ENCODE measurements around the gene TBCB.

Gene TBCB

DNA sequence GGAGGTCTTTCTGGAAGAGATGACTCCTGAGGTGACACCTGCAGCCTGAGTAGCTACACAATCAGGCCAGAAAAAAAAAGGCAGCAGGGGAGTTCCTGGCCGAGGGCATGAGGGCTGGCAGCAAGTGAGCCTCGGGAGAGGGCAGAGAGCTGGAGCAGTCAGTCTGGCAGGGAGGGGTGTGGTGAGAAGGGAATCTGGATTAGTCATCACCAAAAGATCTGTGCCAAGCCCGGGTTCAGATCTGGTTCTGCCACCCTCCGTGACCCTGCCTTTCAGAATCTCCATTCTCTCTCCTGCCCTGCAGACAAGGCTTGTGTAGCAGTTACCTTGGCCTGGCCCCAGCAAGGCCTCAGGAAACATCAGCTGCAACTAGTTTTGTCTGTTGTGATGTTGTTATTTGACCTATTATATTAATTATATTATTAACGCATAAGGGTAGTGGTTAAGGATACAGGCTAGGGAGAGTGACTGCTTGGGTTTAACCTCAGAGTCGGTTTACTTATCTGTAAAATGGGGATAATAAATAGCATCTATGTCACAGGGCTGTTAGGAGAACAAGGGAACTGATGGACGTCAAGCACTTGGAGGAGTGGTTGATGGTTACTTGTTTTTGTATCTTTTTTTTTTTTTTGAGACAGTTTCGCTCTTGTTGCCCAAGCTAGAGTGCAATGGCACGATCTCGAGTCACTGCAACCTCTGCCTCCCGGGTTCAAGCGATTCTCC is 21.9 kb downstream of the TBCB start:
- no peak for DNase-seq (ENCODE audit: low read depth in 2 of 2)

DNA sequence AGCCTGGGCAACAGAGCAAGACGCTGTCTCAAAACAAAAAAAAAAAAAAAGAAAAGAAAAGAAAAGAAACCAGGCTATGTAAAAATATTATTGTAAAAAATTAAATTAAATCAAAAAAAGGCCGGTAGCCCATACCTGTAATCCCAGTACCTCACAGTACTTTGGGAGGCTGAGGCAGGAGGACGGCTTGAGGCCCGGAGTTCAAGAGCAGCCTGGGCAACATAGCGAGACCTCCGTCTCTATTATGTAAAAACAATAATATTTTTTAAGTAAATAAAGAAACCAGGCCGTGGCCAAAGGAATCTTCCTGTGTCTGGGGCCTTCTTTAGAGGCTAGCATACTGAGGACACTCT is 23.8 kb downstream of the TBCB start:
- DNase-seq (ENCODE audit: low read depth in 2 of 2), result no peak

DNA sequence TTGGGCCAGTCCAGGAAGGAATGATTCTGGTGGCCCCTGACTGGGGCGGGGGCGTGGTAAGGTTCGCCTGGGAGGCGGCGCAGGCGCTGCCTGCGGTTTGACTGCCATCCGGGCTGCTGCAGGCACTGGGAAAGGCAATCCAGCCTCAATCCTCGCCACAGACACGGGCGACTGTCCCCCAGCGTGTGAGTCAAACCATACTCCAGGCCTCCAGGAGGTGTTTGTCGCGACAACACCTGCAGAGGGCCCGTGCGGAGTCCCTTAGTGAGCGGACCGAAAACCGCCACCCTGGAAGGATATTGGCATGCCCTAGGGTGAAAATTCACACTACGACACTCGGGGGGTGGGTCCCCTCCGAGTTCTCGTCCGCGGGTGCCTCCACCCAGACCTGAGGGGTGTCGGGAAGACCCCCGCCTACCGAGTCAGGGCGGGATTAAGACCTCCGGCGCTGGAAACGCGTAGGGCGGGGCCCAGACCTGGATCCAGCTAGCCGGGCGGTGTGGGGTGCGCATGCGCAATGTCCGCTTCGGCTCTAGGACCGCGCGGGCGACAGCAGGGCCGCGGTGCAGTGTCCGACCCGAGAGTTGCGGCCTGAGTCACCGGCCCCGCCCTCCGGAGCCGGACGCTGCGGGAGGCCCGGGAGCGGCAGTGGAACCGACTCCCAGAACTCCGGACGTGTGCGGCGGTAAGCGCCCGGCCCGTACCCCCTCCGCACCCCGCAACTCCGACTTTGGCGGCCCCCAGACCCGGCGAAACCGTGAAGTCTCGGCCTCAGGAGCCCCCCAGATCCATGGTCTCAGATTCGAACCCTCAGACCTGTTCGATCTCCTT is 24.4 kb downstream of the TBCB start, which contains the start of gene CAPNS1:
Gene CAPNS1 (plus strand): TSS at position 594 of the 831 bp plus-strand sequence. CDS start 946 bp downstream, outside the sequence.
- DNase-seq (ENCODE audit: low read depth in 2 of 2), result peak; percentile 93 to 95

DNA sequence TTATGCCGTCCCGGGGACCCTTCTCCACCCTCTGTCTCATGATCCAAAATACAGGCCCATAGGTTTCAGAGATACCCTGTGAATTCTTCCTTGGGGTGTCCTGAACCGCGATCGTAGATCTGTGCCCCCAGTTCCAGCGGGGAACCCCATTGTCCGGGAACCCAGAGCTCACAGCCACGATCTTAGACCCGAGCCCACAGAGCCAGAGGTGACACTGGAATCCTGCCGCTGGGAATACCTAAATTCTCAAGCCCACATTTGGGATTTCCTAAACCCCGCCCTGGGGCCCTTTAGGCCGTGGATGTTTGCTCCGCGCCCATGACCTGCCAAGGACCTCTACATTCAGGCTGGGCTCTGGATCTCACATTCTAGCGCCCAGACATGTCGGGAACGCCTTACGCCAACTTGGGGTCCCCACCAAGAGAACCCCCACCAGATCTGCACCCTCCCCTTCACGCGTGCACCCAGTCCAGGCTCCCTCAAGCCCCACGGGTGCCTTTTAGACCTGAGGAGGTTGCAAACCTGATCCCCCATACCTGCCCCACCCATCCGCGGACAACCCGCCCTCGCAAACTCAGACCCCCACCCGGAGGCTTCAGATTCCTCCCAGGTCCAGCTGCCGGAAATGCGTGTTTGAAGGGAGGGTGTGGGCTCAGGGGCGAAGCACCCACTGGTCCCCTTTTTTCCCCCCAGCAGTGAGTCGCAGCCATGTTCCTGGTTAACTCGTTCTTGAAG is 25.2 kb downstream of the TBCB start:
- peak; percentile 14 to 41 for DNase-seq (ENCODE audit: low read depth in 2 of 2)

DNA sequence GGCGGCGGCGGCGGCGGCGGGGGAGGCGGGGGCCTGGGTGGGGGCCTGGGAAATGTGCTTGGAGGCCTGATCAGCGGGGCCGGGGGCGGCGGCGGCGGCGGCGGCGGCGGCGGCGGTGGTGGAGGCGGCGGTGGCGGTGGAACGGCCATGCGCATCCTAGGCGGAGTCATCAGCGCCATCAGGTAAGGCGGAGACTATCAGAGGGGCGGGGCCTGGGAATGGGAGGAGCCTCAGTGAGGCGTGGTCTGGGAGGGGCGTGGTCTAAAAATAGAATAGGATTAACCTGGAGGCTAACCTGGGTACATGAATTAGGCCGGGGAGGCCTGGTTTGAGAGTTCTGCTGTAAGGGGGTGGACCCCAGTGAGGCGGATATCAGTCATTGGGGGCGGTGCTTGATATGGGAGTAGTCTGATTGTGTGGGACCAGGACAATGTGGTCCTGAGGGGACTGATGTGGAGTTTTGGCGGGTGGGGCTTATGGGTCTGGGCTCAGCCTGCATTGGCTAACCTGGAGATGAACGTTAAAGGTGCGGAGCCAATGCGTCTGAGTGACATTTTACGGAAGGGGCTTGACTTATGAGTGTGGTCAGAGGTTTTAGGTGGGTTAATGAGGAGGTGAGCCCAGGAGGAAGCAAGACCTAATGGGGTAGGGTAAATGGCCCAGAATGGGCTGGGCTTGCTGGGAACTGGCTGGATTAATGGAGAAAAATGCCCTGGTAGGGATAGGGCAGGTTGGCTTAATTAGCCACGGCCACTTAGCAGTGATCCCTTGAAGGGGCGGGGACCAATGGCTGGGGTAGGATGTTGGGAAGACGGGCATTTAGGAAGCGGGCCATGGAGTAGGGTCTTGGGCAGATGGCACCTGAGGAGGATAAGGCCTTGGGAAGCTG is 26.0 kb downstream of the TBCB start:
- DNase-seq (ENCODE audit: low read depth in 2 of 2), result peak; percentile 80 to 86

DNA sequence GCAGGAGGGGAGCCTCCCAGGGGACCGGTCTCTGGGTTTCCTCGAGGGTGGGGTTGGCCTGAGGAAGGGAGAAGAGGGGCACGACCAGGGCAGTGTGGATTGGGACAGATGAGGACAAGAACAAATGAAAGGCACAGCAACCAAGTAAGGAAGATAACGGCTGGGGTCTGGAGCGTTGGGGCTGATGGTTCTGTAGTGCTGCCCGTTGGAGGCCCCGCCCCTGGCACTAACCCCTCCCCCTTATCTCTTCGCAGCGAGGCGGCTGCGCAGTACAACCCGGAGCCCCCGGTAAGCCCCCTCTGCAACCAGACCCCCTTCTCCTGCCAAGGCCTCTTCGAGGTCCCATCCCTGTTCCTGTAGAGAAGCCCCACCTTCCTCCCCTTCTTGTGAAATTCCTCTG is 26.8 kb downstream of the TBCB start:
- no peak for DNase-seq (ENCODE audit: low read depth in 2 of 2)

DNA sequence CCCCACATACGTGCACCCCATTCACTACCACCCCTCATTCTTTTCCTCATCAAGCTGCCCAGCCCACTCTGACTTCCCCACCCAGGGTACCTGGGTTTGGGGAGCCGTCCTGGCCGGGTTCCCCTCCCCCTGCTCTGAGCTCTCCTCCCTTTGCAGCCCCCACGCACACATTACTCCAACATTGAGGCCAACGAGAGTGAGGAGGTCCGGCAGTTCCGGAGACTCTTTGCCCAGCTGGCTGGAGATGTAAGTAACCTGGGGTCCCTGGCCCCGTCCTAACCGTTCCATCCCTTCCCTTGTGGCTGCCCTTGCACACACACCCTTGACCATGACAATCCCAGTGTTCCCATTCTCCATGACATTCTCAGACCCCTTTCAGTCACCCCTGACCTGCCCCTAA is 27.2 kb downstream of the TBCB start:
- no peak for DNase-seq (ENCODE audit: low read depth in 2 of 2)

DNA sequence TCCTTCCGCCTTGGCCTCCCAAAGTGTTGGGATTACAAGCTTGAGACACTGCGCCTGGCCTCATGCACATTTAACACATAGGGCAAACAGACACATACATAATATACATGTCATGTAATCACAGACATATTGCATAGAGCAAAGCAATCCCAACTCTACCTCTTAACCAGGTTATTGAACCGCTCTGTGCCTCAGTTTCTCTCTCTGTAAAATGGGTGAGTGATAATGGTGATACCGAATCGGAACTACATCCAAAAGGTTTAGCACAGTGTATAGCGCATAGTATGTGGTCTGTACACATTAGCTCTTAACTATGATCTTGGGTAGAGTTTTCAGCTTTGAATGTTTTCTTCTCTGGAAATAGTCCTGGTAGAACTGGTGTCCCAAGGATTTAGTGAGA is 29.4 kb downstream of the TBCB start:
- no peak for DNase-seq (ENCODE audit: low read depth in 2 of 2)

DNA sequence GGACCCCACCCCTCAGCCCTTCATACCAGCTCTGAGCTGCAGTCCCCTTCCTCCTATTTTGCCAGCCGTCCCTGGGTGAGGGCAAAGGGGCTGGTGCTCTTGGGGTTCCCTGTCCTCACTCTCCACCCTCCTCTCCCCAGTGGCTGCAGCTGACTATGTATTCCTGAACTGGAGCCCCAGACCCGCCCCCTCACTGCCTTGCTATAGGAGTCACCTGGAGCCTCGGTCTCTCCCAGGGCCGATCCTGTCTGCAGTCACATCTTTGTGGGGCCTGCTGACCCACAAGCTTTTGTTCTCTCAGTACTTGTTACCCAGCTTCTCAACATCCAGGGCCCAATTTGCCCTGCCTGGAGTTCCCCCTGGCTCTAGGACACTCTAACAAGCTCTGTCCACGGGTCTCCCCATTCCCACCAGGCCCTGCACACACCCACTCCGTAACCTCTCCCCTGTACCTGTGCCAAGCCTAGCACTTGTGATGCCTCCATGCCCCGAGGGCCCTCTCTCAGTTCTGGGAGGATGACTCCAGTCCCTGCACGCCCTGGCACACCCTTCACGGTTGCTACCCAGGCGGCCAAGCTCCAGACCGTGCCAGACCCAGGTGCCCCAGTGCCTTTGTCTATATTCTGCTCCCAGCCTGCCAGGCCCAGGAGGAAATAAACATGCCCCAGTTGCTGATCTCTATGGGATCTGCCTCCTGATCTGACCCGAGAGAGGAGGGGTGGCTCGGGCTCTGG is 34.6 kb downstream of the TBCB start:
- DNase-seq (ENCODE audit: low read depth in 2 of 2), result no peak

DNA sequence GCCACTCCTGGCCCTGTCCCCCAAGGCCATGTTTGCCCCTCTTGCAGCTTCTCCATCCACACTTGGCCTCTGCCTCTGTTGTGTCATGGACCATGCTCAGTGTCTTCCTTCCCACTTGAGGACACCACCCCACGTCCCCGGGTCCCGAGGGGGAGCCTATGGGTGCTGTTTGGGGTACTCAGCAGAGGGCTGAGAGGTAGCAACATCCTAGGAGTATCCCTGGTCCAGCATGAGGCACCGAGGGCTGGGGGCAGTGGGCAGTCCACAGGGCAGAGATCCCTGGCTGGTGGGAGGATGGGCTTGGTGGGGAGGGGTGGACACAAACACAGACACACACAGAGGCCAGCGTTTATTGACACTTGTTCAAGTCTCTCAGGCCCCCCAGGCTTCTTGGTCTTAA is 35.3 kb downstream of the TBCB start:
- no peak for DNase-seq (ENCODE audit: low read depth in 2 of 2)

DNA sequence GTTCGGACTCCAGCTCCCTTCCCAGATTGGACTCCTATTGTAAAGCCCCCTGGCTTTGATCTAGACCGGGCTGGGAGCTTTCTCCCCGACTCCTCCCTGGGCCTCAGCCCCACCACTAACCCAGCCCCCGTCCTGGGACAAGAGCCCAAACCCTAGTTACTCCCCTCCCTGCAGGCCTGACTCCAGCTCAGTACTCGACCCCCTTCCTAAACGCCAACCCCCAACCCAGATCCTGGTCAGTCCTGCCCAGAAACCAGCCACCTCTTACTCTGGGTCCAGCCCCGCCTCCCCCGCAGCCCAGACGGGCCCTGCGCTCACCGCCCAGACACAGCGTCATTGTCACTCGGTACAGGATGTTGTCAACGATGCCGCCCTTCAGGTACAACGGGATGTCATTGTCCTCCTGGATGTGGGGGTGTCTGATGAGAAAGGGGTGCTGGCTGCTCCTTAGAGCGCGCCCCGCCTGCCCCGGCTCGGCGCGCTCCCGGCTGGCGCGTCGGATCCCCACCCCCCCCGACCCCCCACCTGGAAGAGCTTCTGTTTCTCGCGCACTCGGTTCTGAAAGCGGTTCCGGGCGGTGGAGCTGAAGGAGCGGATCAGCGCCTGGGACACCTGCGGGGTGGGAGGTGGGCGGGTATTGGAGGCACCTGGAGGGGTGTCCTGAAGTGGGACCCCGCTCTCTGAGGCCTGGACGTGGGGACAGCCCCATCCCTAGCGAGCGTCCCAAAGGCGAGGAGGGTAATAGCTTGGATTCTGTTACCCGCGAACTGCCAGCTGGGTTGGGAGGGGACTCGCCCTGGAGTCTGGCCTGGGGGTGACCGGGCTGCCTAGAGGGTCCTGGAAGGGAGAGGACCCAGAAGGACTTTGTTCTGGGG is 36.1 kb downstream of the TBCB start:
- DNase-seq (ENCODE audit: low read depth in 2 of 2), result no peak

DNA sequence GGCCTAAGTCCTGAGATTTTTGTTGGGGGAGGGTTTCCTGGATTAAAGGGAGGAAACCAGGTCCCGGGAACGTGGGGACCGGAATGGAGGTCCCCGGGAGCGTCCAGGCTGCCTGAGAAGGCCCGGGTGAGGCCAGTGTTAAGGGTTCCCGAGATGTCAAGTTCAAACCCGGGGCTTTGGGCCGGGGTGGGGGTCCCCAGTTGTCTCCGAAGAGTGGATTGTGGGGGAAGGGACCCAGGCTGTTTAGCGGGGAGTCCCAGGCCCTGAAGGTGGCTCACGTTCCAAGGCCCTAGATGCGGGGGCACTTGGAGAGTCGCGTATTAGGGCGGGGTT is 36.7 kb downstream of the TBCB start:
- no peak for DNase-seq (ENCODE audit: low read depth in 2 of 2)

DNA sequence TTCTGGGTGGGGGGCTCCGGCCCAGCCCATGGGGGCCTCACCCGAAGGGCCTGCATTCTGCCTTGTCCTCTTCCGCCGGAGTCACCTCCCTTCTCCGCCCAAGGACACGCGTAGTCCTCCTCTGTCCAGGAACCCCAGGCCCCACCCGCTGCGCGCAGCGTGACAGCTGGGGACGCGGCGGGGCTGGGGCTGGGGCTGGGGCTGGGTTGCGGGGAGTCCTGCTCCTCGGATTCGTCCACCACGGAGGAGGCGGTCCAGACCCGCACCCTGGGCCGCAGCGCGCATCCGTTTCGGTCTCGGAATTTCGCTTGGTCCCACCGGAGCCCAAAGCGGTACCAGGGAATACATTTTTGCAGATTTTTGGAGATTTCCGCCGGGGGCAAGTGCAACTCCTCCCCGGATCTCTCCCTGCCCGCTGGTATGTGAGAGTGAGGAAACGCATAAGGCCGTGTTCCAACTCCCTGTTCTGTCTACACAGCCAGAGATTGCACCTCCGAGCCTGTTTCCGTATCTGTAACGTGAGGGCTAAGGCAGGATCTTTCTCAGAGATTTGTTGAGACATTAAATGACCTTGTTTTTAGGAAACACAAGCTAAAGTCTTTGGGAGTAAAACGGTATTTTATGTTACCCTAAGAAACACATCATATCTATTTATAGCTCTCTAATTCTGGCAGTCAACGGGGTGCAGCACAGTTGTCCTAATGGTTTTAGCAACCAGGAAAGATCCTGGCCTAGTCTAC is 37.3 kb downstream of the TBCB start, which contains the start of gene COX7A1:
Gene COX7A1 (minus strand): TSS at position 96 of the 740 bp plus-strand sequence. CDS start 40 bp downstream, at position 56.
- DNase-seq (ENCODE audit: low read depth in 2 of 2), result no peak

DNA sequence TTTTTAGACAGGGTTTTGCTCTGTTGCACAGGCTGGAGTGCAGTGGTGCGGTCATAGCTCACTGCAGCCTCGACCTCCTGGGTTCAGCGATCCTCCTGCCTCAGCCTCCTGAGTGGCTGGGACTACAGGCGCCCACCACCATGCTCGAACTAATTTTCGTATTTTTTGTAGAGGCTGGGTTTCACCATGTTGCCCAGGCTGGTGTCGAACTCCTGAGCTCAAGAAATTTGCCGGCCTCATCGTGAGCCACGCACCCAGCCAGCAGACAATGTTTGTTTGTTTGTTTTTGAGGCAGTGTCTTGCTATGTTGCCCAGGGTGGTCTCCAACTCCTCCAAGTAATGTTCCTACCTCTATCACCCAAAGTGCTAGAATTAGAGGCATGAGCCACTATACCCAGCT is 37.9 kb downstream of the TBCB start:
- no peak for DNase-seq (ENCODE audit: low read depth in 2 of 2)

DNA sequence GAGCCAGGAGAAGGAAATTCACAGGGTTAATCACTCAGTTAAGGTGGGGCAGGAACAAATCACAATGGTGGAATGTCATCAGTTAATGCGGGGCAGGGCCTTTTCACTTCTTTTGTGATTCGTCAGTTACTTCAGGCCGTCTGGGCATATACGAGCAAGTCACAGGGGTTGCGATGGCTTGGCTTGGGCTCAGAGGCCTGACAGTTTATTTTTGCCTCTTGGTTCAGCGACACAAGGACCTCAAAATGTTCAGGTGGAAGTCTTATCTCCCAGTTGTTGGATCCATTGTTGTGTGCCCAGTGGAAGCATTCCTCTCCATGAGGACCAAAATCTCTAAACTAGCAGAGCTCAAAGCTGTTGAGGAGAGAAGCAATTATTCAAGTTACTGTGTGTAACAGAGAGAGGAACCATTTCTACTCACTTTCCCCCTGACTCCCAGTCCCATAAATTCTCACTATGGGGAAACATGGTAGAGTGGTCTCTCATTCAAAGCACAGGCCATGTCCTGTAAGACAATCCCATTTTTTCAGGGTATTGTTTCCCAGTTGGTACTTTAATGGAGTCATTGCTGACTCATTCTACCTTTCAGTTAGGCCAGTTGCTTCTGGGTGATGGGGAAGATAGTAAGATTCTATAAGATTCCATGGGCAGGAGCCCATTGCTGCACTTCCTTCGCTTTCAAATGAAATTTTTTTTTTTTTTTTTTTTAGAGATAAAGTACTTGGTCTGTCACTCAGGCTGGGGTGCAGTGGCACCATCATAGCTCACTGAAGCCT is 45.7 kb downstream of the TBCB start:
- DNase-seq (ENCODE audit: low read depth in 2 of 2), result no peak

DNA sequence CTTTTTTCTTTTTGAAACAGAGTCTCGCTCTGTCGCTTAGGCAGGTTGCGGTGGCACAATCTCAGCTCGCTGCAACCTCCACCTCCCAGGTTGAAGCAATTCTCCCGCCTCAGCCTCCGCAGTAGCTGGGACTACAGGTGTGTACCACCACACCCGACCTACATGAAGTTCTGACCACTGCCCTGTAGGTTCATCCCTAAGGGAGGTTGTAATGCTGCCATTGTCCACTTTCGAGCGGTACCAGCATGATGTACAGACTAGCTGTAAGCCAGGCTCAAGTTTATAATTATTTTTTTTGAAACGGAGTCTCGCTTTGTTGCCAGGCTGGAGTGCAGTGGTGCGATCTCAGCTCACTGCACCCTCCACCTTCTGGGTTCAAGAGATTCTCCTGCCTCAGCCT is 48.5 kb downstream of the TBCB start:
- DNase-seq (ENCODE audit: low read depth in 2 of 2), result no peak

DNA sequence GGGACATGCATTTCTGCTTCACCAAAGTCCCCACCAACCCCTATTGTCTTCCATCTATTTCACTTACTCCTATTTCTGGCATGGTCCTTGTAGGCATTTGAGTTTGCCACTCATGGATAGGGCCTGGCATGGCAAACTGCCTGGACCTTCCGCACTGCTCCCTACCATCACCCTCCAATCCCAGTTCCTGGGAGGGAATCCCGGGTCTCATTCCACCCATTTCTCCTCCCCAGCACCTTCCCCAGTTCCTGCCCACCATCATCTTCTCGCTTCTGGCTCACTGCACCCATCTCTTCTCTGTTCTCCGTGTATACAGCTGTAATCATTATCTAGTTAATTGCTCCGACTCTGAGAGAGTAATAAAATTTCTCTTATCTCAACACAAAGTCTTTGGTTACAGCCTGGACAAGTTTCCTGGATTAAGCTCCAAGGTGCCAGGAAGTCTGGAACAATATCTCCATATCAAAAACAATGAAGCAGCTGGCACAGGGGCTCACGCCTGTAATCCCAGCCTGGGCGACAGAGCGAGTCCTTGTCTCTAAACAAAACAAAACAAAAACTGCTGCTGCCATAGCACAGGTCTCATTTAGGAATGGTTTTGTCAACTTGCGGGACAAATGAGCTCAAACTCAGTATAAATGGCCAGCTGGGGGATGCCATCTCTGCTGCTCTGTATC is 54.0 kb downstream of the TBCB start:
- DNase-seq (ENCODE audit: low read depth in 2 of 2), result no peak

DNA sequence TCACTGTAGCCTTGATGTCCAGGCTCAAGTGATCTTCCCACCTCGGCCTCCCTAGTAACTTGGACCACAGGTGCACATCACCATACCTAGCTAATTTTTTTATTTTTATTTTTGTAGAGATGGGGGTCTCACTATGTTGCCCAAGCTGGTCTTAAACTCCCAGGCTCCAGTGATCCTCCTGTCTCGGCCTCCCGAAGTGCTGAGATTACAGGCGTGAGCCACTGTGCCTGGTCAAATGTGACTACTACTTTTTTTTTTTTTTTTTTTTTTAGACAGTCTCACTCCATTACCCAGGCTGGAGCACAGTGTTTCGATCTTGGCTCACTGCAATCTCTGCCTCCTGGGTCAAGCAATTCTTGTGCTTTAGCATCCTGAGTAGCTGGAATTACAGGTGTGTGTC is 57.6 kb downstream of the TBCB start:
- DNase-seq (ENCODE audit: low read depth in 2 of 2), result no peak
